HG03520 (cell line): ENCODE measurements around the gene MARS2.
A peak's percentile ranks its signal among the peaks of the same experiment; 100 is the strongest.
"Not testable (repeated sequence)": the region's sequence is repeated elsewhere in the genome, so short reads cannot be mapped to it uniquely, and the experiment has no call there.

Experiments
- ATAC-seq: cut with Tn5 transposase; IDR thresholded peaks from one replicate; pipeline ENCODE4 v1.9.1; 2021; ENCODE audit warnings: mild to moderate bottlenecking, moderate library complexity; ENCODE audit not compliant: unreplicated experiment

Gene MARS2

DNA sequence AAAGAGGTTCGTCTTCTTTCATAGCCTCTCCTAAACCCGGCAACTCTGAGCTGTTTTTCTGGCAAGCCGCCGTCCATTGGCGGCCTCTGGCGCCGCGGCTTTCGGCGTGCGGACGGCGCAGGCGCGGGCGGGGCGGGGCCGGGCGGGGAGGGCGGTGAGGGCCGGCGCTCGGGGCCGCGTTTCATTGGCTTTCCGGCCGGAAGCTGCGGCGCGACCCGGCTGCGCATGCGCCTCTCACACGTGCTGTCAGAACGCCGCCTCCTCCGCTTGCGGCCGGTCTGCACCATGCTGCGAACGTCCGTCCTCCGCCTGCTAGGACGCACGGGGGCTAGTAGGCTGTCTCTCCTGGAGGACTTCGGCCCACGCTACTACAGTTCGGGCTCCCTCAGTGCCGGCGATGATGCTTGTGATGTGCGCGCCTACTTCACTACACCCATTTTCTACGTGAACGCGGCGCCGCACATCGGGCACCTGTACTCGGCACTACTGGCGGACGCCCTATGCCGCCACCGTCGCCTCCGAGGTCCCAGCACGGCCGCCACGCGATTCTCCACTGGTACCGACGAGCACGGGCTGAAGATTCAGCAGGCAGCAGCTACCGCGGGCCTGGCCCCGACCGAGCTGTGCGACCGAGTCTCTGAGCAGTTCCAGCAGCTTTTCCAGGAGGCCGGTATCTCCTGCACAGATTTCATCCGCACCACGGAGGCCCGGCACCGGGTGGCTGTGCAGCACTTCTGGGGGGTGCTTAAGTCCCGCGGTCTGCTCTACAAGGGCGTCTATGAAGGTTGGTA, at the start of gene MARS2:
MARS2 (plus strand) TSS at position 249 of the 791 bp plus-strand sequence; CDS start at position 286, 37 bp downstream.
- peak; percentile 73 for ATAC-seq

DNA sequence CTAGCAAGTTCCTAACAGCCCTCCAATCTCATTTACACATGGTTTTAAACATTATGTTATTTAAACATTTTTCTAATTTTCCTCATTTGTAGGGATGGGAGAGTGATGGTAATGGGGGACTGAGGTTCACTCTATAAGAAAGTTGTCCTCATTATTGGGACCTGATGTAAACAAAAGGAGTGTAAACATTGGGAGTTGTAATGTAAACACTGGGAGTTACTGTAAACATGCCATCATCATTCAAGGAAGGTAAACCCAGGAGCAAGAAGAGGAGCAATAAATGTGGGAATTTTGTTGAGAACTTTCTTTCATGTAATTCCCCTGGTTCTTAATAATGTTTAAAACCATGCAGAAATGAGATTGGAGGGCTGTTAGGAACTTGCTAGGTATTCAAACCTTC, 47.6 kb upstream of the MARS2 start:
- ATAC-seq = no peak

DNA sequence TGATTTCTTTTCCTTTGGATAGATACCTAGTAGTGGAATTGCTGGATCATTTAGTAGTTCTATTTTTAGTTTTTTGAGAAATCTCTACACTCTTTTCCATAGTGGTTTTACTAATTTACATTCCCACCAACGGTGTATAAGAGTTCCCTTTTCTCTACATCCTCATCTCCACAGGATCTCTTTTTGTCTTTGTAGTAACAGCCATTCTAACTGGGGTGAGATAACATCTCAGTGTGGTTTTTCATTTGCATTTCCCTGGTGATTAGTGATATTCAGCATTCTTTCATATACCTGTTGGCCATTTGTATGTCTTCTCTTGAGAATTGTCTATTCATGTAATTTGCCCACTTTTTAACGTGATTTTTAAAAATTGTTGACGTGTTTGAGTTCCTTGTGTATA, 43.5 kb upstream of the MARS2 start:
- no peak for ATAC-seq

DNA sequence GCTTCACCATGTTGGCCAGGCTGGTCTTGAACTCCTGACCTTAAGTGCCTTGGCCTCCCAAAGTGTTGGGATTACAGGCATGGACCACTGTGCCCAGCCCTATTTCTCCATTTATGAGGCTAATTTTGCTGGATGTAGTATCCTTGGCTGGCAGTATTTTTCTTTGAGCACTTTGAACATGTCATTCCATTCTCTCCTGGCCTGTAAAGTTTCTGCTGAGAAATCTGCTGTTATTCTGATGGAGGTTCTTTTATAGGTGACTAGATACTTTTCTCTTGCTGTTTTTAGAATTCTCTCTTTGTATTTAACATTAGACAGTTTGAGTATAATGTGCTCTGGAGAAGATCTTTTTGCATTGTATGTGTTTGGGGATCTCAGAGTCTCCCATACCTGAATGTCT, 38.9 kb upstream of the MARS2 start:
- no peak for ATAC-seq

DNA sequence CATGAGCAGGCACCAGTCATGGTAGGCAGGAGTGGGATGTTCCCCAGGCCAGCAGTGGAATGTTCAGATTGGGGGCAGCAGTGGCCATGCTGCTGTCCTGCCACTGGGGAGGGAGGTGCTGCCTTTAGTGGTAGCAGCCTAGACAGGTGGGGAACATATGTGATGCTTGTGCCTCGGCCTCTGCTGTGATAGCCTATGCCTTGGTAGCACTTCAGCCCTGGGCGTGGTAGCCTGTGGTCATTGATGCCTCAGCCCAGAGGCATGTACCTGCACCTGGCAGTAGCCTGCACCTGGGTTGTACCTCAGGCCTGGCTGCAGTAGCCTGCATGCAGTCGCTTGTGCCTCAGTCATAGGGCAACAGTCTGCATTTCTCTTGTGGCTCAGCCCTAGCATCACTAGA, 36.9 kb upstream of the MARS2 start:
- no peak for ATAC-seq

DNA sequence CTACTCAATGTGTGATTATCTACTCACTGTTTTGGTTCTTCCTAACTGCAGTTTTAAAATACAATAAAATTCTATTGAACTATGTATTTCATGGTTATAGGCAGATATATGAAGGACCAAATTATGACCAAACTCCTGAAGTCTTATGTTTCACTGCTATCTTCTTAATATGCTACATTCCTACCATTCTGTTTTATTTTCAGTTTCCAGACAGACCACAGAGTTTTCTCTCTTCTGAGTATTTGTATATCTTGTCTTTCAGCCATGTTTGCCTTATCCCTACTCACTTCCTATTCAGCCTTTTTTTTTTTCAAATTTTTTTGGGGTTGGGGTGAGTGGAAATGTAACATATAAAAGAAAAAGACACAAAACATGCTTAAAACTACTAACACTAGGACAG, 36.1 kb upstream of the MARS2 start:
- ATAC-seq = no peak

DNA sequence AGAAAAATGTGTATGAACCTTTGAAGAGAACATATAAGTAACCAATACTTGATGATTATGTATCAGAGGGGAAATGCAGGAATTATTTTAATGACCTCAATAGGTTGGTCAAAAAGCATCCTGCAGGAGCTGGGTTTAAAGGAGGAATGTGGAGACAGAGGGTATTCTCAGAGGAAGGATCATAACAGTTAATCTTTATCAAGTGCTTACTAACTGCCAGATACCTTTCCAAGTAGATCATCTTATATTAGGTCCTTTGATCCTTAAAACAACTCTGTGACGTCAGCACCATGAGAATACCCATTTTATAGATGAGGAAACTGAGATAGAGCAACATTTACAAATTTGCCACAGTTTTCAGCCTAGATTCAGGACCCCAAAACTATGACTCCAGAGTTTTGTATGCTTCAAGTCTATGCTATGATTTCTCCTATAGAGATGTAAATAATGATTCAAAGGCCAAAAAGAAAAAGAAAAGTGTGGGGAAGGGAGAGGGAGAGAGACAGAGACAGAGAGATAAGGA, 32.7 kb upstream of the MARS2 start:
- no peak for ATAC-seq

DNA sequence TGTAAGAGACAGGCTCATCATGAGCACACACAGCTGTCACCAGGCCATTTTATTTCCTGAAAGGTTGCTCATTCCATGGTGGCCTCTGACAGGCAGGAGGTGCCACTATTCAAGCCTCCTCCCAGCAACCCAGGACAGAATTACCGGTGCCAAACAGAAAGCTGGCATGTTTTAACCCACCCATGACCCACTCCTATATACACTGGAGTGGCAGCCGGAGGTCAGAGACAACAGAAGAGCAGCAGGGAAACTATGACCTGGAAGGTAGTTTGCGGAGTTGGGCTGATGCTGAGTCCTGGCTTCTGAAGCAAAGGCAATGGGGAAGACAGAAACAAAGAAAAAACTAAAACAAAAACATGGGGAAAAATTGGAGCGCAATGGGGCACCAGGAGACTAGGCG, 32.1 kb upstream of the MARS2 start:
- ATAC-seq = no peak

DNA sequence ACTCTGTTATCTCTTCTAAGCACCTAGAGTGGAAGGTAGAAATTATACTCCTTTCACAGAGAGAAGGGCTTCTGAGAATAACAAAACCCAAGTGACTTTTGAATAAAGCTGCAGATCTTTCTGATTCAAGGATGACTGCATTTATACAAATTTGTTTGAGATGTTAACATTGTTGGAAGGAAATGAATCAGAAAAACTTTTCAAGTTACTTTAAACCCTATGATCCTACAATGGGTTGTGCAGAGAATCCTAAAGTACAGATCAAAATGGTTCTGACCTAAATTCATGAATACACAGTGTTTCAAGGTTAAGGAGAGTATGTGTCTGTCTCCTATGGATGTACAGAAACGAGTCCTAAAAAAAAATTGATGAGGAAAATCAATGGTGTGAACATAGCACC, 31.6 kb upstream of the MARS2 start:
- no peak for ATAC-seq

DNA sequence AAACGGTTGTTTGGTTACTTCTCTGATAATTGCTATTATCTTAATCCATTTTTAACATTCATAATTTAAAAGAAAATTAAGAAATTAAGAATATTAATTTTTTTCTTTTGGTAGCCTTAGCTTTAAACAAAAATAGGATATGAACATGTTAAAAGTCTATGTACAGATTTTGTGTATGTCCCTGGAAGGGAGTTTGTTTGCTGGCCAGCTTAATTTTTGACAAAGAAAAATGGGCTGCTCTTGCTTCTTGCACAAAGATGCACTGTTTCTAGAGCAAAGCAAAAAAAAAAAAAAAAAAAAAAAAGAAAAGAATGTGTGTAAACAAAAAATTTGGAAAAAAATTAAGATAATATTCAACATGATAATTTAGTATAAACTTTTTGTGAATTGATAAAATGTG, 31.1 kb upstream of the MARS2 start:
- no peak for ATAC-seq

DNA sequence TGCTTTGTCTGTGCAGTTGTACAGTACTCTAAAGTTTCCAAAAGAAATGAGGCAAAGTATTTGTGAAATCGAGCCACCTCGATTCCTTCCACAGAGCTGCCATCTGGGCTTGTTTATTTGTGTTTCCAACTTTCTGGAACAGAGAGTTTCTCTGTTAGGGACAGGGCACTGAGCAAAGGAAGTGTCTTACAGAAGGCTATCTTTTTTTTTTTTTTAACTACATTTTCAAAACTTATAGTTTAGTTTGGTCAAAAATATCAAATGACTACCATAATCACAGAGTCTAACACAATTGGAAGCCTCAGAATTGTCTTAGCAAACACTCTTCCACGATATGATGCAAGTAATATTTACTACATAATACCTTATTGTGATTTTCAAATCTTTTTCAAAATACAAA, 30.6 kb upstream of the MARS2 start:
- no peak for ATAC-seq

DNA sequence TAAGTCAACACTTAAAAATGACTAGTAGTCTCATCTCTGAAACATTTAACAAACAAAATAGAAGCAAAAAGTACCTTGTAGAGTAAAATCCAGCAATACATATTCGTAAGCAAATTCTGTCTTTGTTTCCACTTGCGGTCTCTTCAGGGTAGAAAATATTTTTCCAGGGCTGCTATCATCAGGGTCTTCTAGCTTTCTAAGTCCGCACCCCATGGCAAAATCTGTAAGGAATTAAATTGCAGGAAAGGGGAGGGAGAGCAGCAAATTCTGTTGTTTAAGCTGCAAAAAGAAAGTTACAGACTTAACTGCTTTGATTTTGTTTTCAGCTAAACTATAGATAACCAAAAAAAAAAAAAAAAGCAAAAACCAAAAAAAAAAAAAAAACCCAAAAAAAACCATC, 29.9 kb upstream of the MARS2 start, which contains the start of gene RFTN2:
RFTN2 (minus strand) TSS at position 342 of the 400 bp plus-strand sequence; CDS start at position 213, 129 bp downstream.
- no peak for ATAC-seq

DNA sequence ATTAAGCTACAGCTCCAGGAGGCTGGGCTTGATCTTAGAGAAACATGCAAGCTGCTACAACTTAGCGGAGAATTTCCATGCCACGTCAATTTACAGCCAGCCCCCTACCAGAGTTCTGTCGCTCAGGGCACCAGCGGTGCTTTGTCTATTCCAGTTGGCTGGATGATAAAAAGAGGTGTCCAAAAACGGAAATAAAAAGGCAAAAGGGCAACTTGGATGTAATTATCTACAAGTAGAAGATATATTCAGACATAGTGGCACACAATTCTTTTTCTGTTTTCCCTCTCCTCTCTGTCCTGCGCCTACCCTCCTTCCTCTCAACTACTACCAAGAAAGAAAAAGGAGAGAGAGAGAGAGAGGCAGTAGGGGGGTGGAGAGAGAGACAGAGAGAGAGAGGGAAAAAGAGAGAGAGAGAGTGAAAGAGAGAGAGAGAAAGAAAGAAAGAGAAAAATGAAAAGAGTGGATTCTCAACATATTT, 29.4 kb upstream of the MARS2 start:
- ATAC-seq = no peak

DNA sequence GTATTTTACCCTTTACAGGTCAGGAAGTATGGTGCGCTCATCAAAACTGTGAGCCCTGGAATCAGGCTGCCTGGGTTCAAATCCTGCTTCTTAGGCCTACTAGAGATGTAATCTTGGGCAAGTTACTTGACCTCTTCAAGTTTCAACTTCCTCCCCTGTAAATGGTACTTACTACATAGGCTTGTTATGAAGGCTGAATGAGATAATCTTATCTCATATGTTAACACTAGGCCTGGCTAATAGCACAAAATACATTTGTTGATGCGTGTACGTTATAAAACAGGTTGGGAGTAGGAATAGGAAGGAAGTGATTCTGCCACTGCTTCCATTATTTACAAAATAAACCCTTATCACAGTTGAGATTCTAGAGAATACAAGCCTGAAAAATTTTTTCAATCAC, 28.1 kb upstream of the MARS2 start:
- ATAC-seq = no peak

DNA sequence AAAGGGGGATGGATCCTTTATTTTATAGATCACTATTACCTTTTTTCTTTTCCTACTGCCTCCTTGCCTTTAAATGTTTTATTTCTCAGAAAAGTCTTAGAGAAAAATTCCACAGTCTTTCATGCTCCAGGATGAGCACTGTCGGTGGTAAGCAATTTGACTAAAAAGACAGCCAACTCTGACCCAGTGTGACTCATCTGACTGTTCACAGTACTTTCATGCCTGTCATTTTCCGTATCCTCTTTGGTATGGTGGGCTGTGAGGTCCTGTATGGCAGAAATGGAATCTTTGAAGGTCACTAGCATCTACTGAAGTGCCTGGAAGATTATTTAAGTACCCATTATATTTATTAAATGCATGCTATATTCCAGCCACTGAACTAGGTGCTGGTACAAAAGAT, 27.7 kb upstream of the MARS2 start:
- ATAC-seq = no peak

DNA sequence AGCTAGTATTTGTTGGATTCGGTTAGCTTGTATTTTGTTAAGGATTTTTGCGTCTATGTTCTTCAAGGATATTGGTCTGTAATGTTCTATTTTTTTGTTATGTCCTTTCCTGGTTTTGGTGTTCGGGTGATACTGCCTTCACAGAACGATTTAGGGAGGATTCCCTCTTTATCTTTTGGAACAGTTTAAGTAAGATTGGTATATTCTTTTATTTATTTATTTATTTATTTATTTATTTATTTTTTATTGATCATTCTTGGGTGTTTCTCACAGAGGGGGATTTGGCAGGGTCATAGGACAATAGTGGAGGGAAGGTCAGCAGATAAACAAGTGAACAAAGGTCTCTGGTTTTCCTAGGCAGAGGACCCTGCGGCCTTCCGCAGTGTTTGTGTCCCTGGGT, 10.0 kb upstream of the MARS2 start:
- not testable (repeated sequence) for ATAC-seq

DNA sequence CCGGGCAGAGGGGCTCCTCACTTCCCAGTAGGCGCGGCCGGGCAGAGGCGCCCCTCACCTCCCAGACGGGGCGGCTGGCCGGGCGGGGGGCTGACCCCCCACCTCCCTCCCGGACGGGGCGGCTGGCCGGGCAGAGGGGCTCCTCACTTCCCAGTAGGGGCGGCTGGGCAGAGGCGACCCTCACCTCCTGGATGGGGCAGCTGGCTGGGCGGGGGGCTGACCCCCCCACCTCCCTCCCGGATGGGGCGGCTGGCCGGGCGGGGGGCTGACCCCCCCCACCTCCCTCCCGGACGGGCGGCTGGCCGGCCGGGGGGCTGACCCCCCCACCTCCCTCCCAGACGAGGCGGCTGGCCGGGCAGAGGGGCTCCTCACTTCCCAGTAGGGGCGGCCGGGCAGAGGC, 9.2 kb upstream of the MARS2 start:
- not testable (repeated sequence) for ATAC-seq

DNA sequence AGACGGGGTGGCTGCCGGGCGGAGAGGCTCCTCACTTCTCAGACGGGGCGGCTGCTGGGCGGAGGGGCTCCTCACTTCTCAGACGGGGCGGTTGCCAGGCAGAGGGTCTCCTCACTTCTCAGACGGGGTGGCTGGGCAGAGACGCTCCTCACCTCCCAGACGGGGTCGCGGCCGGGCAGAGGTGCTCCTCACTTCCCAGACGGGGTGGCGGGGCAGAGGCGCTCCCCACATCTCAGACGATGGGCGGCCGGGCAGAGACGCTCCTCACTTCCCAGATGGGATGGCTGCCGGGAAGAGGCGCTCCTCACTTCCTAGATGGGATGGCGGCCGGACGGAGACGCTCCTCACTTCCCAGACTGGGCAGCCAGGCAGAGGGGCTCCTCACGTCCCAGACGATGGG, 8.6 kb upstream of the MARS2 start:
- not testable (repeated sequence) for ATAC-seq

DNA sequence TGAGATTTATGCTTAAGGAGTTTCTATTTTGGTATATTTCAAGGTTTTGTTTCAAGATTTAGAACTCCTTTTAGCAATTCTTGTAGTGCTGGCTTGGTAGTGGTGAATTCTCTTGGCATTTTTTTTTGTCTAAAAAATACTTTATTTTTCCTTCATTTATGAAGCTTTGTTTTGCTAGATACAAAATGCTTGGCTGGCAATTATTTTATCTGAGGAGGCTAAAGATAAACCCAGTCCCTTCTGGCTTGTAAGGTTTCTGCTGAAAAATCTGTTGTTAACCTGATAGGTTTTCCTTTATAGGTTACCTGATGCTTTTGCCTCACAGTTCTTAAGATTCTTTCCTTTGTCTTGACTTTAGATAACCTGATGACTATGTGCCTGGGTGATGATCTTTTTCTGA, 5.4 kb upstream of the MARS2 start:
- not testable (repeated sequence) for ATAC-seq

DNA sequence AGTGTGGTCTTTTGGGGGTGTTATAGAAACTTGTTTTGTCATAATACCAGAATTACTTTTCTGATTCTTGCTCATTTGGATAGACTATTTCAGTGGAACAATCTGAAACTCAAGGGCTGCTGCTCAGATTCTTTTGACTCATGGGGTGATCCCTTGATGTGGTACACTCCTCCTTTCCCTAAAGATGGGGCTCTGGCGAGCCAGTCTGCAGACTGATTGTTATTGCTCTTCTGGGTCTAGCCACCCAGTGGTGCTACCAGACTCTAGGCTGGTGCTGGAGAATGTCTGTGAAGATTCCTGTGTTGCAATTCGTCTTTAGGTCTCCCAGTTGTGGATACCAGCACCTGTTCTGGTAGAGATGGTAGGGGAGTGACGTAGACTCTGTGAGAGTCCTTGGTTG, 4.2 kb upstream of the MARS2 start:
- no peak for ATAC-seq

DNA sequence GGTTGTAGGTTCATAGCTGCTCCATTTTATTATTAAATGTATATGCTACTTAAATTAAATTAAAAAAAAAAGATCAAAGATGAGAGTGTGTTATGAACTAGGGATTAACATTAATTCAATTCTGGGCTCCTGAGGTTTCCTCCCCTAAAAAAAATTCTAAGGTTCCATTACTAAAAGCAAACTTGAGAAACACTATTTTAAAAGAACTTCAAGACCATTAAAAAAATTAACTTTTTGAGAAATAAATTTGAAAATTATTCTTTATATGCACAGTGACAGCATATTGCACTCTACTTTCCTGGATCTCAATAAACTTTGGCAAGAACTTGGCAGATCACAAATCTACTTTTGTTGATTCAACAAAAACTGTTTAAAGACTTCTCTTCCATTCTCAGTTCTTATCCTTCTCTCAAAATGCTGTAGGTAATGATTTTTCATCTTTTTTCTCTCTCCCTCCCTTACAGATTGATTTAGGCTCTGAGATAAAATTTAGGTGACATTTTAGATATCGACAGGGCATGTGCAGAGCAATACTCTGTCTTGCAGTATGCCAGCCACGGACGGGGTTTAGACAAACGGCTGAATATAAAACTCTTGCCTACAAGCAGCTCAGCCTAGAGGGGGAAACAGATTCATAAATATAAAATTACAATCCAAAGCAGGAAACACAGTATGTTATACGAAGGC, 592 bp upstream of the MARS2 start:
- ATAC-seq = peak; percentile 26
